Measurements from ENCODE around the gene RPL27. TPM values are rescaled to one million over a fixed set of nuclear protein-coding genes. Genes with fewer than 3 reads are reported as not detected.

Gene RPL27
- polyA plus RNA-seq, 3 donors, result 1,334 to 1,508 (median 1,422) TPM

- DNase-seq (ENCODE audit: extremely low read depth in 1 of 11, low read depth in 9 of 11, low spot score in 4 of 11), result peak in 1 of 11 donors; percentile 26
Measured at GRCh38 chr17:43026595-43026994, 28.4 kb downstream of the RPL27 start.

DNA sequence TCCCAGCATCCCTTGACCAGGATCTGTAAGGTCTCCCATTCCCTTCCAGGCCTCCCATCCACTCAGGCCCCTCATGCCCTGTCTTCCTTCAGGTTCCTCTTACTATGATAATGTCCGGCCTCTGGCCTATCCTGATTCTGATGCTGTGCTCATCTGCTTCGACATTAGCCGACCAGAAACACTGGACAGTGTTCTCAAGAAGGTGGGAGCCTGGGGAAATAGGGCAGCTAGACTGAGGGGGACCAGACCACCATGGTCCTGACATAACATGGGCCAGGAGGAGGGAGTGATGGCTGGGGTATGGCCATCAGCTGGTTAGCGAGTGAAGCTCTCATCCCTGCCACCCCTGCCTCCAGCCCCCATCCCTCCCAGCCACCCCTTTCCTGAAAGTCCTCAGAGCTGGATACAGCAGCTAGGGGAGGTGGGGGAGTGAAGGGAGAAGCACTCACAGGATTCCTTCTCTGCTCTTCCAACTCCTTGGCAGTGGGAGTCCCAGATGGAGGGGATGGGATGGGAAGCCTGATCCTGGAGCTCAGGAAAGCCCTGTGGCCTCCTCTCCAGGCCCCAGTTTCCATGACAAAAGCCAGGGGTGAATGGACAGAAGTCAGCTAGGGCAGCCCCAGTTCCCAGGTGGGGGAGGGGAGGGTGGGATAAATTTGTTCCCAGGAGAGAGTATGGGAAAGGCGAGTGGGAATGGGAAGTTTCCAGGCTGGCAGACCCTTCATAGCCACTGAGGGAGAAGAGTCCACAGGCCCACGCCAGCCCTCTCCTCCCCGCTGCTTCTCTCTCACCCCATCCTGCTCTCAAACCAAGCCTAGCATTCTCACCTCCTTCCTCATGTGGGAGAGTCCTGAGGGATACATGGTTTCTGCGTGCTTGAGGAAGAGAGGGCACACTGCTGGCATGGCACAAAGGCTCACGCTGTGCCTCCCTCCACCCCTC is 29.1 kb downstream of the RPL27 start:
- DNase-seq (ENCODE audit: extremely low read depth in 1 of 11, low read depth in 9 of 11, low spot score in 4 of 11), result no peak

GRCh38 chr17:43028221-43028861 is 30.1 kb downstream of the RPL27 start:
- DNase-seq (ENCODE audit: extremely low read depth in 1 of 11, low read depth in 9 of 11, low spot score in 4 of 11), result no peak

- DNase-seq (ENCODE audit: extremely low read depth in 1 of 11, low read depth in 9 of 11, low spot score in 4 of 11), result no peak
Measured at GRCh38 chr17:43030137-43030767, 32.0 kb downstream of the RPL27 start.

DNA sequence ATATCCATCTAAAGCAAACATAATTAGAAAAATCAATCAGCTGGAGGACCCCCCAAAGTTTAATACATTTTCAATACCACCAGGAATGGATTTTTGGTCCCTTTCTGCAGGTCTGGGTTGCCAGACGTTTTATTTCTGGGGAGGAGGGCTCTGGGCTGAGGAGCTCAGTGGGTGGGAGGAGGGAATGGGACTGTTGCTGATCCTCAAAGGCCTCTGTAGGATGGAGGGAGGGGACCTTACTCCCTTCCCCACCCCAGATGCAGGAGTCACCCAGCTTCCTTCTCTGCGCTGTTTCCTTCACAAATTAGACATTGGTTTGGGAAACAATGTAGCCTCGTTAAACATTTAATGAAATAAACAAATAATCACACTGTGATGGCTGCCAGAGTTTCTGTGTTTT is 33.4 kb downstream of the RPL27 start:
- no peak for DNase-seq (ENCODE audit: extremely low read depth in 1 of 11, low read depth in 9 of 11, low spot score in 4 of 11)

- DNase-seq (ENCODE audit: extremely low read depth in 1 of 11, low read depth in 9 of 11, low spot score in 4 of 11), result peak in 1 of 11 donors; percentile 26
Measured at GRCh38 chr17:43033948-43034881, 36.0 kb downstream of the RPL27 start.

- DNase-seq (ENCODE audit: extremely low read depth in 1 of 11, low read depth in 9 of 11, low spot score in 4 of 11), result no peak
Measured at GRCh38 chr17:43034894-43035293, 36.7 kb downstream of the RPL27 start.

GRCh38 chr17:43039646-43040045 is 41.4 kb downstream of the RPL27 start:
- DNase-seq (ENCODE audit: extremely low read depth in 1 of 11, low read depth in 9 of 11, low spot score in 4 of 11), result no peak

DNA sequence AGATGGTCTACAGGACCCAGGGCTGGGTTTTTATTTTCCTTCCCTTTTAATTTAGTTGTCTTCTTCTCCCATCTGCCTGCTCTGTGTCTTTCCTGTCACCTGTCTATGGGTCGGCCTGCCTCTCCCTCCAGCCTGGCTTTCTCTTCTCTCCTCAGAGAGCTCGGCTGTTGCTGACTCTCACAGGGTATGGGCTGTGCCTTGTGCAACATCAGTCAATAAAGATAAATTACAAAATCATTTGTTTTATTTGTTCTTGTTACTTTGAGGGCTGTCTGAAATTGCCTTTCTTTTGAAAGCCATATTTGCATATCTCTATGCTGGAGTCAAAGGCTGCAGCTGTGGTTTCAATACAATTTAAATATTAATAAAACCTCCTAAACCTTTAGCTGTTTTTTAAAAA is 42.4 kb downstream of the RPL27 start:
- no peak for DNase-seq (ENCODE audit: extremely low read depth in 1 of 11, low read depth in 9 of 11, low spot score in 4 of 11)

GRCh38 chr17:43042025-43042628 is 43.9 kb downstream of the RPL27 start:
- DNase-seq (ENCODE audit: extremely low read depth in 1 of 11, low read depth in 9 of 11, low spot score in 4 of 11), result no peak

GRCh38 chr17:43043307-43043706 is 45.1 kb downstream of the RPL27 start:
- no peak for DNase-seq (ENCODE audit: extremely low read depth in 1 of 11, low read depth in 9 of 11, low spot score in 4 of 11)

GRCh38 chr17:43044024-43044423 is 45.8 kb downstream of the RPL27 start:
- DNase-seq (ENCODE audit: extremely low read depth in 1 of 11, low read depth in 9 of 11, low spot score in 4 of 11), result no peak

GRCh38 chr17:43051969-43052368 is 53.8 kb downstream of the RPL27 start:
- no peak for DNase-seq (ENCODE audit: extremely low read depth in 1 of 11, low read depth in 9 of 11, low spot score in 4 of 11)

Other genes starting within 250 kb of the RPL27 start
- gene RAMP2, start 237.2 kb upstream of the RPL27 start, polyA plus RNA-seq (ENCODE audit: insufficient read length in 3 of 3), result 100 to 1,000 TPM in 1 of 3 donors, 10 to 100 TPM in 2; 80.9 to 101 (median 84.6) TPM
- 10 to 100 TPM; 80.6 to 93.2 (median 86.2) TPM for gene VPS25, start 225.0 kb upstream of the RPL27 start, polyA plus RNA-seq (ENCODE audit: insufficient read length in 3 of 3)
- 10 to 100 TPM in 1 of 3 donors, 1 to 10 TPM in 2; 7.1 to 16.8 (median 7.8) TPM for gene WNK4, start 217.8 kb upstream of the RPL27 start, polyA plus RNA-seq (ENCODE audit: insufficient read length in 3 of 3)
- gene COA3, start 199.7 kb upstream of the RPL27 start, polyA plus RNA-seq (ENCODE audit: insufficient read length in 3 of 3), result 100 to 1,000 TPM; 150 to 167 (median 159) TPM
- 1 to 10 TPM; 1.4 to 3.4 (median 2.2) TPM for gene CNTD1, start 199.6 kb upstream of the RPL27 start, polyA plus RNA-seq (ENCODE audit: insufficient read length in 3 of 3)
- 10 to 100 TPM; 70.2 to 76.5 (median 74.2) TPM for gene BECN1, start 174.1 kb upstream of the RPL27 start, polyA plus RNA-seq (ENCODE audit: insufficient read length in 3 of 3)
- 100 to 1,000 TPM in 2 of 3 donors, 10 to 100 TPM in 1; 96.0 to 115 (median 110) TPM for gene PSME3, start 165.0 kb upstream of the RPL27 start, polyA plus RNA-seq (ENCODE audit: insufficient read length in 3 of 3)
- gene AOC2, start 153.8 kb upstream of the RPL27 start, polyA plus RNA-seq (ENCODE audit: insufficient read length in 3 of 3), result 1 to 10 TPM in 2 of 3 donors, under 1 TPM in 1; 0.92 to 1.5 (median 1.1) TPM
- 1 to 10 TPM; 4.8 to 6.3 (median 5.3) TPM for gene AOC3, start 147.2 kb upstream of the RPL27 start, polyA plus RNA-seq (ENCODE audit: insufficient read length in 3 of 3)
- gene G6PC1, start 97.6 kb upstream of the RPL27 start, polyA plus RNA-seq (ENCODE audit: insufficient read length in 3 of 3), result 1 to 10 TPM; 6.2 to 9.6 (median 9.5) TPM
- gene AARSD1, start 34.0 kb upstream of the RPL27 start, polyA plus RNA-seq (ENCODE audit: insufficient read length in 3 of 3), result 10 to 100 TPM; 57.3 to 76.0 (median 60.5) TPM
- 1 to 10 TPM; 1.8 to 3.2 (median 3.2) TPM for gene PTGES3L, start 18.3 kb upstream of the RPL27 start, polyA plus RNA-seq (ENCODE audit: insufficient read length in 3 of 3)
- gene RUNDC1, start 17.9 kb upstream of the RPL27 start, polyA plus RNA-seq (ENCODE audit: insufficient read length in 3 of 3), result 10 to 100 TPM; 16.8 to 18.1 (median 17.1) TPM
- 10 to 100 TPM in 2 of 3 donors, 1 to 10 TPM in 1; 9.3 to 12.9 (median 11.0) TPM for gene IFI35, start 8.4 kb downstream of the RPL27 start, polyA plus RNA-seq (ENCODE audit: insufficient read length in 3 of 3)
- gene VAT1, start 24.0 kb downstream of the RPL27 start, polyA plus RNA-seq (ENCODE audit: insufficient read length in 3 of 3), result 100 to 1,000 TPM; 113 to 134 (median 129) TPM
- 1 to 10 TPM; 3.6 to 4.0 (median 3.9) TPM for gene RND2, start 26.8 kb downstream of the RPL27 start, polyA plus RNA-seq (ENCODE audit: insufficient read length in 3 of 3)
- 10 to 100 TPM; 15.8 to 17.7 (median 16.5) TPM for gene BRCA1, start 126.9 kb downstream of the RPL27 start, polyA plus RNA-seq (ENCODE audit: insufficient read length in 3 of 3)
- gene NBR1, start 172.8 kb downstream of the RPL27 start, polyA plus RNA-seq (ENCODE audit: insufficient read length in 3 of 3), result 100 to 1,000 TPM; 107 to 122 (median 122) TPM
- 10 to 100 TPM; 15.2 to 30.7 (median 17.3) TPM for gene TMEM106A, start 213.5 kb downstream of the RPL27 start, polyA plus RNA-seq (ENCODE audit: insufficient read length in 3 of 3)
- 10 to 100 TPM; 11.3 to 42.6 (median 12.3) TPM for gene CCDC200, start 230.2 kb downstream of the RPL27 start, polyA plus RNA-seq (ENCODE audit: insufficient read length in 3 of 3)
- gene RNU2-1, start 235.6 kb downstream of the RPL27 start, polyA plus RNA-seq (ENCODE audit: insufficient read length in 3 of 3), result not detected

Measured in renal cortex interstitium (tissue), 11 donors.